GM19463 (cell line): ENCODE results near the gene SMOC2.
"Not testable (repeated sequence)": the region's sequence is repeated elsewhere in the genome, so short reads cannot be mapped to it uniquely, and the experiment has no call there.

Source experiments
- ATAC-seq: cut with Tn5 transposase; IDR thresholded peaks from one replicate; pipeline ENCODE4 v1.9.1; 2021; ENCODE audit warnings: mild to moderate bottlenecking, moderate library complexity; ENCODE audit not compliant: unreplicated experiment

Gene SMOC2

DNA sequence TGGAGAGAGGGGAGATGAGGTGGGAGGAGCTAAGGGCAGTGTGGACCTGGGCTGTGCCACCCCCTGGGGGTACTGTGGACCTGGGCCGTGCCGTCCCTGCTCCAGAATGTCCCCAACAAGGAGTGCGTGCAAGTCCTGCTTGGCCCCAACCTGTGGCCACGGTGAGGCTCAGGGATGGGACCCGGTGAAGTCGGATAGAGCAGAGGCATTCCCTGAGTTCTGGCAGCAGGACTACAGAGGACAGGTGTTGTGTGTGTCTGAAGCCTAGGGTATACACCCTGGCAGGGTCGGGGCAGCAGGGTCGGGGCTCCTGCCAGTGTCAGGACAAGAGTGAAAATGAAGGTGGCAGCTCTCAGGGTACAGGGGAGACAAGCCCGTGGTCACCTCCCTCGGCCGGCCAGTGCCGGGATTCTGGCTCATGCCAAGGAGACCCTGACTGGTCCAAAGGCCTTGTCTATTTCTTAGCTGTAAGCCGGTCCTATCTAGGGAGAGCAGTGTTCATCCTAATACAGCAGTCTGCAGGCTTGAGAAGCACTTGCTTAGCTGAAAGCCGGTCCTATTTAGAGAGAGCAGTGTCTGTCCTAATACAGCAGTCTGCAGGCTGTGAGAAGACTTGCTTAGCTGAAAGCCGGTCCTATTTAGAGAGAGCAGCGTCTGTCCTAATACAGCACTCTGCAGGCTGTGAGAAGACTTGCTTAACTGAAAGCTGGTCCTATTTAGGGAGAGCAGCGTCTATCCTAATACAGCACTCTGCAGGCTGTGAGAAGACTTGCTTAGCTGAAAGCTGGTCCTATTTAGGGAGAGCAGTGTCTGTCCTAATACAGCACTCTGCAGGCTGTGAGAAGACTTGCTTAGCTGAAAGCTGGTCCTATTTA is 95.9 kb downstream of the SMOC2 start:
- ATAC-seq: no peak

DNA sequence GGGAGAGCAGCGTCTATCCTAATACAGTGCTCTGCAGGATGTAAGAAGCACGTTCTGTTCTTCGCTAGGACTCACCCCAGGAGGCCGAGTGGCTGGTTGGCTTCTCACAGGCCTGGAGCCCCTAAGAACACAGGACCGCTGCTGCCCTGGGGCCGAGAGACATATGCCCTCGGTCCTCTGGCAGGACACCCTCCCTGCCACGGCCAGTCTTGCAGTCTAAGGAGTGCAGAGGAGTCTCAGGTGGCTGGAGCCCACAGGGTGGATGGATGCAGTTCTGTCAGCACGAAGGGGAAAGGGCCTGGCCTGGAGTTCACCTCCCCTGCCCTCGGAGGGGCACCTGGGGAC is 96.5 kb downstream of the SMOC2 start:
- no peak for ATAC-seq

- not testable (repeated sequence) for ATAC-seq
These were observed 97.4 kb downstream of the SMOC2 start for GRCh38 chr6:168538188-168538891.

DNA sequence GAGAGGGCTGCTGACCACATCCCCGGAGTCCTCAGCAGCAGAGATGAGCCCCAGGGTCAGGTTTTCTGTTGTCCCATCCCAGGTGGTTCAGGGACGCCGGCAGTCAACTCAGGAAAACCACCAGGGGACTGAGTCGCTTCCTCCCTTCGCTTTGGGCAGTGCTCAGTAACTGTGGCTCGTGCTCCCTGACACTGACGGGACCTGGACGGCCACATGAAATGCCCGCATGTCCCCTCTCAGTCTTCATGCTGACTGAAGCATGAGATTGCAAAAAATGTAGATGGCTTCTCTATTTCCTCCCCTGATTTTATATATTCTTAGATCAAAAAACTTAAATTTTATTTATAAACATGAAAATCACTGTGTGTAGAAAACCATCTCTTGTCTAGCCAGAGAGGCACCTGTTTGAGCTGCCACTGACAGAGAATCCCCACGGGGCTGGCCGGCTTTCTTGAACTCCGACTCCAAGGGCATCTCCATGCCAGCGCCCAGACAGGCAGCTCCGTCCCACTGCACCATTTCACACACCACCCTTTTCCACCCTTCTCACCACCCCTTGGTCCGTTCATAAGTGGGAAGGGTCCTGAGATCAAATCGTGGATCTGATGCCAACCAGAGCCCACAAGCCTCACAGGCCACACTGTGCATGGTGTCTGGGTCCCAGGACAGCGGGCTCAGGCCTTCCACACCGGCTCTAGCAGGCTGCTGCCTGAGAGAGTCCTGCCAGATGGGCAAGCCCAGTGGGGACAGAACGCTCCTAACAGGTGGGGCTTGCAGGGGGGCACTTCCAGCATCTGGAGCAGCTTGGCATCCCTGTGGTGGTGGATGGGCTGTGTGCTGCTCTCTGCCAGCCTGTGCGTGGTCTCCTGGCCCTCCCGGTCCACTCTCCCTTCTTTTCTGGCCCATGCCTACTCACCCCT is 98.2 kb downstream of the SMOC2 start:
- ATAC-seq: no peak

GRCh38 chr6:168540713-168541291 is 99.8 kb downstream of the SMOC2 start:
- ATAC-seq: no peak

GRCh38 chr6:168541307-168541706 is 100.3 kb downstream of the SMOC2 start:
- ATAC-seq: no peak

DNA sequence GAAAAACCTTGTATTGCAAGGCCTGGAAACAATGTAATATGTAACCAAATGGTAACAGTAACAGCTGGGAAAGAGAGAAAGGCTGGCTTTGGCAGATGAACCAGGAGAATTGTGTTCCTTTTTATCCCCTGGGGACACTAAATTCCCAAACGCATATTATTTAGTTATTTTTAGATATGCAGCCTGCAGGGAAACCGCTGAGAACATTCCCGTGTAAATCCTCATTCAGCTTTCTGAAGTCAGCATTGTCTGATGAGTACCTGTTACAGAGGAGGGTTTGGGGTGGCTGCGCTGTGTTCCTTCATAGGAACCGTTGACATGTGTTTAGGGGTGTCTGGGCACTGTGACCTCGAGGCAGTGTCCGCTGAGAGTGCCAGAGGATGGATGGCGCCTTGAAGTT is 101.3 kb downstream of the SMOC2 start:
- ATAC-seq: no peak

DNA sequence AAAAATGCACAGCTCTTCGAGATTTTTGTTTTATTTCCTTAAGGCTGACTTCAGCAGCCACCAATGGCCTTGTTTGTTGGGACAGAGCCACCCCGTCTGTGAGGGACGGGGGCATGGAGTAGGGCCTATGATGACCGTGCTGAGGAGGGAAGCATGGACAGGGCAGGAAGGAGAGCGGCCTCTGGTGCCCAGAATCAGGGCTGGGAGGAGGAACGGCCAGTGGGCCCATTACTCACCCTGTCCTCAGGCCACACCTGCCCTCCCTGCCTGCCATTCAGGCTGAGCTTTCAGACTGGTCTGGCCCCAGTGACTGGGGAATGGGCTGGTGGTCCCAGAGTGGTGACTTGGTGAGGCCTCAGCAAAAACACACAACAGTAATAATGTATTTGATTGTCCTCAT is 104.4 kb downstream of the SMOC2 start:
- no peak for ATAC-seq

- no peak for ATAC-seq
These were observed 105.2 kb downstream of the SMOC2 start for GRCh38 chr6:168546151-168546550.

- ATAC-seq: no peak
These were observed 105.7 kb downstream of the SMOC2 start for GRCh38 chr6:168546730-168547129.

GRCh38 chr6:168550326-168550725 is 109.3 kb downstream of the SMOC2 start:
- no peak for ATAC-seq

- ATAC-seq: no peak
These were observed 113.5 kb downstream of the SMOC2 start for GRCh38 chr6:168554472-168554871.

DNA sequence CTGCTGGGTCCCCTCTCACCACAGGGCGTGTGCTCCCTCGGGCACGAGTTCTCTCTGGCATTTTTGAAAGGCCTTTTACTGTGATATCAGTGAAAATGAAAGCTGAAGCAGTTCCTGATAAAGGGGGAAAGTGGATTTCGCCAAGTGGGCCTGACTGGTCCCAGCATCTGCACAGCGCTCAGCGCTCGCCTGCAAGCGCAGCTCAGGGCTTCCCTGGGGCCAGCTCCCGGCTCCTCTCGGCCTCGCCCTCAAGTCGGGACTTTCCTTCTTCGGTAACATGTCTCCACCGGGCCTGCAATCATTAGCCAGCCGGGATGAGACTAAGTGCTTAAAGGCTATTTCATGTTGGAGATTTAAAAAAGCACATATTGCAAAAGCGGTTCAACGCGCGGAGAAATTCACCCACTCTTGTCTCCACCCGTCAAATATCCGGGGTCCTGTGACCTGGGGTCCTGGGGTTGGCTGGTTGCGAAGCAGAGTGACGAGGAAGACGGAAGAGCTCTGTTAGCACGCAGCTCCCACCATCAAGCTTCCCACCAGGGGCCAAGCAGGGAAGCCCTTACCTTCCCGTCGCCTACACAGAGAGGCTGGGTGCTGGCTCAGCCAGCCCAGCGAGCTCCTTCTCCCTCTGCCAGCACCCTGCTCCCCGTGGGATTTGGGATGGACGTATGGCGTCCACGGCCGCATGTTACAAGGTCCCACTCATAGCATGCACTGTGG is 114.1 kb downstream of the SMOC2 start:
- no peak for ATAC-seq

DNA sequence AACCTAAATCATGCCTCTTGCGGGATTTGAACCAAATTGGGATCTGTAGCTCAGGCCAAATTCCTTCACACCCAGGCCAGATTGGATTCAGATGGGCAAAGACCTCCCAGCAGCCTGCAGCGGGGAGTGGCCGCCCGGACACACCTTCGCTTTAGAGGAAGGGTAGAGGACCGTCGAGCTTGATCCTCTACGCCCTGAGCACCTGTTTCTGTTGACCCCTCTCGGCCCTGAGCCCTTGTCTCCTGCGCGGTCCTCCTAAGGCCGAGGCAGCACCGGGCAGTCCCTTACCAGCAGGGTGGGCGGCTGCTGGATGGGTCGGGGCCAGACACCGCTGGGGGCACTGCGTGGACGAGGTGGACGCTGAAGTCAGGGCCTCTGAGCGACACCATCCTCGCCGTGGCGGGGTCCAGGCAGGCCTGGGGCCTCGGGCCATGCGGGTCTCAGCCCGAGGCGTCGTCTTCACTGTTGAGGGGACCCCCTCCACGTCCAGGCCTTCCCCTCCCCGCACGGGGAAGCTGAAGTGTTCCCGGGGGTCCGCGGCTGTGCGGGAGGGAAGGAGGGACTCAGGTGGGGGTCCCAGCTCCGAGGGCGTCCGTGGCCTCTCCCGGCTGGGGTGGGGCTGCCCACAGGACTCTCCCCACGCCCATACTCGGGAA is 114.8 kb downstream of the SMOC2 start:
- ATAC-seq: no peak

DNA sequence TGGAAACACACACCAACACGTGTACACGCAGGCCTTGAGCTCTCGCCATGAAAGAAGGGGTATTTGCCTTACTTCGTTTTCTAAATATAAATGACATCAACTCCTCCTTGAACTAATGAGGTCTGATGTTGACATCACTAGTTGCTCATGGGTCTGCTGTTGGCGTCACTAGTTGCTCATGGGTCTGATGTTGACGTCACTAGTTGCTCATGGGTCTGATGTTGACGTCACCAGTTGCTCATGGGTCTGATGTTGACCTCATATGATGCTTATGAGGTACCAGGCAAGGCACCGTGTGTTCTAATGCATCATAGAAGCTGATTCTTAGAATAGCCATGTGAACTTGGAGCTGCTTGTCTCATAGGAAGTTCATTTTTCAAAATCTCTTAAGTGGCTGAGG is 116.5 kb downstream of the SMOC2 start:
- no peak for ATAC-seq

DNA sequence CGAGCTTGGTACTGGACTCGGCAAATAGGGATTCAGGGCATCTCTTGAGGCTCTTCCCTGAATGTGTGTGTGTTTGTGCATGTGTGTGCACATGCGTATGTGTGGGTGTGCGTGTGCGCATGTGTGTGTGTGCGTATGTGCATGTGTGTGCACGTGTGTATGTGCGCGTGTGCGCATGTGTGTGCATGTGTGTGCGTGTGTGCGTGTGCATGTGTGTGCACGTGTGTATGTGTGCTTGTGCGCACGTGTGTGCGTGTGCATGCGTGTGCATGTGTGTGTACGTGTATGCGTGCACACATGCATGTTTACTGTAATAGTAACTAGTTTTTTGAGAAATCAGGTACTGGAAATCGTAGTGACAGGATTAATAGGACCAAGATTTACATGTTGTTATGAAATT is 117.7 kb downstream of the SMOC2 start:
- no peak for ATAC-seq

GRCh38 chr6:168559574-168560098 is 118.7 kb downstream of the SMOC2 start:
- ATAC-seq: no peak

DNA sequence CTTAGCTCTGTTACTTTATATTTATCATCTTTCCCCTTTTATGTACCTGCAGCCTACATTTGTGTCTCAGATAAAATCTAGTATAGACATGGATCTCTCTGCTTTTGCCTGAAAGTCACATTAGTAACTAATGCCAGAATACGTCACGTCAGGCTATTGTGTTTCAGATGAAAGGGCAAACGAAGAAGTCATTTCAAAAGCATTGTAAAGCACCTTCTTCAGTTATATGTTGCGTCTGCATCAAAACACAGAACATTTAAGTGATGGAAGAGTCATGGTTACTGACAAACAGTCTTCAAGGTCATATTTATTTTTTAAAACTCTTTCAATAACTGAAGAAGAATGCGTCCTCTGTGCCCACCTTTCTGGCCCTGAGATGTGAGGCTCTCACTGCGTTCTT is 119.1 kb downstream of the SMOC2 start:
- no peak for ATAC-seq

- no peak for ATAC-seq
These were observed 121.7 kb downstream of the SMOC2 start for GRCh38 chr6:168562576-168563151.
